ENCODE results near the gene MEIS1. TPM values are rescaled to one million over a fixed set of nuclear protein-coding genes. Genes with fewer than 3 reads are reported as not detected.
A peak's percentile ranks its signal among the peaks of the same experiment; 100 is the strongest.

Gene MEIS1
- total RNA-seq, 1 experiment from 2014 or later: 2.5 TPM

DNA sequence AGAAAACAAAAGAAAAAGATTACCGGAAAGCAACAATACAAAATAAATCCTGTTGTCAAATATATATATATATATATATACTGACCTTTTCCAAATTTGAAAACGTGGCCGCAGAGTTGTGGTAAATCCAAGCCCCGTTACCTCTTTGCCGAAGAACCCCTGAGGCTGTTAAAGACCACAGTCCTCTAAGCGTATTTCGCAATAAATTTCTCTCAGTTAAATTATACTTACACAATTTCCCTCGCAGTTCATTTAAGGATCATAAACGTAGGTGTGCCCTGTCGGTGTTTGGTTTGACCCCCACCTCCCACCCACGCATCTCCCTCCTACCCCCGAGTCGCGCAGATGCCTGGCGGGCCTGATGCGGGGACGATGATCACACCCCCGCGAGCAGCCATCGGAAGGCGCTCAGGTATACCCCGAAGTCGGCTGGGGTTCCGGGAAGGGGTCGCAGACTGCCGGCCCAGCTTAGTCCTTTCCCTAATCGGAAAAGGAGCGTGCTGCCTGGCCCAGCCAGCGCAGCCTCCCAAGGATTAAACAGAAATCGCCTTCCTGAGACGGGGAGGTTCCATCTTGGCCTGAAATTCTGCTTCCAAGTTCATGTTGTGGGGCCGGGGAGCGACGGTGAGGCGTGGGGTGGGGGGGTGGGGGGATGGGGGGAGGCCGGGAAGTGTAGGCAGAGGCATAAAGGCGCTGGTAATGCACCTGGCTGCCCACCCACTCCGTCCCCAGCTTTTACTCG lies 2.9 kb upstream of the MEIS1 start:
- no peak for DNase-seq (ENCODE audit: low read depth)

DNA sequence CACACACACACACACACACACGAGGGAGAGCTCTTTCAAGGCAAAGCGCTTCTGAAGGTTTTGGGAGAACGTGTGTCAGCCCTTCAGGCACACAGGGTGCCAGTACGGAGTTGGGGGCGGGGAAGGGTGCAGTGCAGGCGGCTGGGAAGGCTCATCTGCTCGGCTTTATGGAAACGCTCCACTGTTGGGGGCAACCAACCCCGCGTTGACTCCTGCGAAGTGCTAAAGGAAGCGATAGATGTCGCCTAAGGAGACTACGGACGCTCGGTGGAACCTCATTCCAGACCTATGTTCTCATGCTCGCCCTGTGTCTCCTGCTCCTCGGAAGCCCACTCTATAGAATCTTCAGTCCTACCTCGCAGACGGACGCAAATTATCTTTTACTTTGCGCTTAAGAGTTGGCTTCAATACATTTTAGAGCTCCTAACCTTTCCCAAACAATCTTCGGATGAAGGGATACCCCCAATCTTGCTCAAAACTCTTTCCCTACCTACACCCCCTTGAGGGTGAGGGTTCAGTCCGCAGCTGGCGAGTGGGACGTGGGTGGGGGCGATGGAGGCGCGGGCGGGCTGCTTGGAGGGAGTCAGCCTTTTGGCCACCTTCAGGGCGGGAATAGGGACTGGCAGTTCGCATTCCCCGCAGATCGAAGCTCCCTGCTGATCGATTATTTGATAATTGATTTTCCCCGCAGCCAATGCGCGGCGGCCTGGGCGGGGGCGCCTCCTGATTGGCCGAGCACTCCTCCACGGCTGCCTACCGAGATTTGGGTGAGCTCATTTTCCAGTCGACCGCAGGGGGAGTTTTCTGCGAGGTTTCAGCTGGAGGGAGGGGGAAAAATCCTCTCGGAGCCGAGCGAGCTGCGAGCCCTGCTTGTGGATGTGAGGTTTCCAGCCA lies 1.9 kb upstream of the MEIS1 start:
- peak; percentile 85 for DNase-seq (ENCODE audit: low read depth)

DNA sequence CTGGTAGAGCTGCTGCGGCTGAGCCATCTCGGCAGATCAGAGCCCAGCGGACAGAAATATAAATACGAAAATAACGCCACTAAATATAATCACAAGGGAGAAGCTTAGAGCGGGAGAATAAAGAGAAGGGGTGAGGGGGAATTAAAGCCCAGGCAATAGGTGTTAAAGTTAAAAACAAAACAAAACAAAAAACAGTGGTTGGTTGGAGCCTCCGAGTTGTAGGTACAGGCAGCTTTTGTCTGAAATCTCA lies 1.3 kb upstream of the MEIS1 start:
- DNase-seq (ENCODE audit: low read depth): no peak

DNA sequence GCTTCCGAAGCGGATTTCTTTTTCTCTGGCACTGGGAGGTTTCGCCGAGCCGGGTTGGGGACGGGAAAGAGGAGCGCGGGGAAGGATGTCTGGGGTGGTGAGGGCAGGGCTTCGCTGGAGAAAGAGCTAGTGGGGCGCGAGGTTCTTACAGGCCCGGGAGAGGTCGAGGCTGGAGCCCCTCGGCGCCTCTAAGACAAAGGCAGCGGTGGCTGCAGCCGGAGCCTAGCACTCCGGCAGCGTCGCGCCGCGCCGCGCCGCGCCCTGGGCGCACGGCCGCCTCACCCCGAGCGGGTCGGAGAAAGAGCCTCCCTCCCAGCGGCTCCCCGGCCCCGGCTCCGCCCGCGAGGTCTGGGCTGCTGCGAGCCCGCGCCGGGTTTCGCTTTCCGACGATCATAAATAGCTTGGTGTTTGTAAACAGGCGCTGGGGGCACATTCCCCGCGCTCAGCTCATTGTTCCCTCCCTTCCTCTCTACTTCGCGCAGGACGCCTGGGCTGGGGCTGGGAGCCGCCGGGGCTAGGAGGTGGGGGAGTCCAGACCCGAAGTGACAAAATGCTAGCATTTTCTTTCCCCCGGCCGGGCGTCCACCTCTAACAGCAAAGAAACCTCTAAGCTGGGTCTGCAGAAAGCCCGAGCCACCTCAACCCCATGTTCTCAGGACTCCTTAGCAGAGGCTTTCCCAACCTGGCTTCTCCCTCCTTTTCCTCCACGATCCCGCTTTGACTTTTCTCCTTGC lies 813 bp upstream of the MEIS1 start:
- peak; percentile 42 for DNase-seq (ENCODE audit: low read depth)

DNA sequence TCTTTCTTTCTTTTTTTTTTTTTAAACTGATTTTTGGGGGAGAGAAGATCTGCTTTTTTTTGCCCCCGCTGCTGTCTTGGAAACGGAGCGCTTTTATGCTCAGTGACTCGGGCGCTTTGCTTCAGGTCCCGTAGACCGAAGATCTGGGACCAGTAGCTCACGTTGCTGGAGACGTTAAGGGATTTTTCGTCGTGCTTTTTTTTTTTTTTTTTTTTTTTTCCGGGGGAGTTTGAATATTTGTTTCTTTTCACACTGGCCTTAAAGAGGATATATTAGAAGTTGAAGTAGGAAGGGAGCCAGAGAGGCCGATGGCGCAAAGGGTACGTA lies 587 bp downstream of the MEIS1 start:
- DNase-seq (ENCODE audit: low read depth): no peak

DNA sequence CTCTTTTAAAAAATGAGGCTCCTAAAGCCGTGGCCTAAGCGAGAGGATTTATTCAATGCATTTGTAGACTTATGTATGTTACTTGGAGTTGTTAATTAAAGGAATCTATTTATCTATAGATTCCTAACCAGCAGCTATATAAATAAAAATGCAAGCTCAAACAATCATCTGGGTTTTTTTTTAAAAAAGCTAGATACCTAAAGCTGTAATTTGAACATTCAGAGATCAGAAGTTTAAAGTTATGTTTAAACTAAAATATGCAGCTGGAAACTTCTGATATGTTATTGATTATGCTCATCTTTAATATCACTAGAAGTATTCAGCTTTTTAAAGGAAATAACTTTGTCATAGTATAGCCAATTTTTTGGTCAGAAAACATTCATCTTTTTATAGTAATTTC lies 1.0 kb downstream of the MEIS1 start:
- no peak for DNase-seq (ENCODE audit: low read depth)

DNA sequence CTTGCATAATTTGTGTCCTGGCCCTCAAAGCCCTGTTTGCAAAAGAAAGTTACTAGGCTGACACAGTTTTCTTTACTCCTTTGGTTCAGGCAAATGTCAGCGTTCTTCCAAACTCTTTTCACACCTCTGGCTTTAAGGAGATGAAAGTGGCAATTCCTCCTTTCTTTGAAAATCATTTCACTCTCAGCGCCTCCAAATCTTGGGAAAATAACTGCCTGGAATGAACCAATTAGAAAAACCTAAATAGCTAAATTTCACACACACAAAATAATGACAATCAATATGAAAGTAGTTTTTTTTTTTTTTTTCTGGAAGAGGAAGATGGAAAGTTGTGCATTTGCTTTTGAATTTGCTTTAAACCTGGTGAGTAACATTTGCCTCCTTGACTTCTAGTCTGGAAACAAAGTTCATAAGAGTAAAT lies 1.7 kb downstream of the MEIS1 start:
- DNase-seq (ENCODE audit: low read depth): no peak

DNA sequence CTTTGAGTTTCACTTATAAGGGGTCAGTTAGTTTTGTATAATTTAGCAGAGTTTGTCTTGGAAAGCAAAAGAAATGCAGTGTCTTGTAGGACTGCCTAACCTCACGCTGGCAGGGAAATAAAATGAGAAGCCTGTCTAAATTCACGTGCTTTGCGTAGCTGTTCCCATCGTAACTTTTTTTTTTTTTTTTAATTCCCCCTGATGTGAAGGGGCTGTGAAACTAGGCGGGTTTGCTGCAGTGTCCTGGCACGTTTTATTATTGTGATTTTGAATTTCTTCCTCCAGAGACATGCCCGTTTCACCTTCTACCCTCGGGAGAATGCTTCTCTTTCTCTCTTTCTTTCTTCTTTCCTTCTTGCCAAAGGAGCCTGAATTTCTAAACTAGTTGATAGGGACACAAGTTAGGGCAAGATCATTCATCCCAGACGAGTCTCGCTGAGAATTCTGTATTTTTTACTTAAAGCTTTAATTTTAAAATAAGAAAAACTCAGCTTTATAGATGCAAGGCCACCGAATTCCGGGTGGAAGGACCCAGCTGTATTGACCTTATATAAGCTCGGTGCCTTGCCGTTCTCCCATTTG lies 2.3 kb downstream of the MEIS1 start:
- no peak for DNase-seq (ENCODE audit: low read depth)

DNA sequence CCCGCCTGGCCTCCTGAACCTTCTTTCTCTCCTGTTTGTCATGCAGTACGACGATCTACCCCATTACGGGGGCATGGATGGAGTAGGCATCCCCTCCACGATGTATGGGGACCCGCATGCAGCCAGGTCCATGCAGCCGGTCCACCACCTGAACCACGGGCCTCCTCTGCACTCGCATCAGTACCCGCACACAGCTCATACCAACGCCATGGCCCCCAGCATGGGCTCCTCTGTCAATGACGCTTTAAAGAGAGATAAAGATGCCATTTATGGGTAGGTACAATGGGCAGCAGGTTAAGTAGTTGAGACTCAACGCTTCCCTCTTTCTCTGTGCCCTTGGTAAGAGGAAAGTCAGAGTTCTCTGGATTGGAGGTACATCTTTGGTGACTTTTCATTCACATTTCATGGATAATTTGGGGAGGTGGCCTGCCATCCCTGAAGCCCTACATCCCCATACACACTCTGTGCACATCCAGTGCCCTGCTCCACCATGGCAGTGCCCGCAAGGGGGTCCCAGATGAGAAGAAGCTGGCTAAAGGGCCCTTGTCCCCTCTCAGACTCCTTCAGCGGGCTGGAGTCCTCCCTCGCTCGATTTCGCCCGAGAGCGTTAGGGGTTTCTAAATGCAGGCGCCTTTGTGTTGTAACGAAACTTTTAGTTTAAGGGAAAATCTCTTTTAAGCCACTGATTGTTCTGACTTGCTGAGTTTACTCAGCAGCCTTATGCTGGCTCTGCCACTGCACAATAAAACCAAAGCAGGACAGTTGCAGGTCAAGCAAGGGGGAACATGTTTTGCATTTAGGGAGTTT lies 3.0 kb downstream of the MEIS1 start:
- no peak for DNase-seq (ENCODE audit: low read depth)

DNA sequence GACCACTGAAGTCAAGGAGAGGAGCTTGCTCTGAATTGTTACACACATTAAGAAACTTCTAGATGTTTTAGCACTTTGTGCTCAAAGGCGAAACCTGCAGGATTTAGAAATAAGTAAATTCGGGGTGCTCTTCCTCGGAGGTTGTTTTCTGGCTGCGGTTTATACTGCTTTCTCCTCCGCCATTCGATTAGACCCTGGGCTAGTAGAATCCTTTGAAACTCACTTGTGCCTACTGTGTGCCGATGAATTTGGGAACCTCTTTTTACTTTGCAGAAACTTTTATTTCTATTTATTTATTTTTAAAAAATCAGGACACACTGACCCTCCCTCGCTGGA lies 3.5 kb downstream of the MEIS1 start:
- no peak for DNase-seq (ENCODE audit: low read depth)

DNA sequence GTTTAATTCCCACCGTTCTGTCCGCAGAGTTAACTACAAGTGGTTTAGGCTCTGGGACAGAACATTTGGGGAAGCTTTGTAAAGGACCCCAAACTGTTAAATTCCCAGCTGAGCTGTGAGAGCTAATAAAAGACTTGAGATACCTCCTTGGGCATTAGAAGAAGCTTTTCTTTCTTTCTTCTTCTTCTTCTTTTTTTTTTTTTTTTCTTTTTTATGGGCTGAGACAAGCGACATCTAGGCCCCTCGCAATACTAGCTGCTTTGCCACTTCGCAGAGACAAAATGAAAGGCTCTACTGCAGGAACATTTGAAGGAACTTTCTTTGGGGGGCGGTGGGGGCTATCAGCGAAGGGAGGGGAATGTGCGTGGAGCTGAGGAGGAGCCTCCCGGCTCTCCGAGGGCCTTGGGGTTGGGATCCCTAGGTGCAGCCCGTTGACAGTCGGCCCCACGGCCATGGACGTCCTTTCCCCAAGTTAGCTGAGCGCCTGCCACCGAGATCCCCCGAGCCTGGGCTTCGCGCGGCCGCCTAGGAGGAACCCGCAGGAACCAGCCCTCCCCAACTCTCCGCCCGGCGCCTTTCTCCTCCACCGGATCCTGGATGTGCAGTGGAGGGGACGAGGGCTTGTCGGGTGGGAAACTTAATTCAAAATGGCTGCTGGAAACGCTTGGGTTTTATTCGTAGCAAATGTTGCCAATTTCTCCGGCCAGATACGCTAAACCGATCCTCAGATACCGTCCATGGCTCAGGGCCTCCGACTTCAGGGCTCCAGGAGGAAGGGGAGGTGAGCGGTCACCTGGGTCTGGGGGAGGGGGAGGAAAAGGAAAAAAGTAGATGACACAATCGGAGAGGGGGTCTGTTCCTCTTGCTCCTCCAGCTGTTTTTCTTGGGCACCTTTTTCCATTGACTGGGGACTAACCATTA lies 4.2 kb downstream of the MEIS1 start:
- no peak for DNase-seq (ENCODE audit: low read depth)

DNA sequence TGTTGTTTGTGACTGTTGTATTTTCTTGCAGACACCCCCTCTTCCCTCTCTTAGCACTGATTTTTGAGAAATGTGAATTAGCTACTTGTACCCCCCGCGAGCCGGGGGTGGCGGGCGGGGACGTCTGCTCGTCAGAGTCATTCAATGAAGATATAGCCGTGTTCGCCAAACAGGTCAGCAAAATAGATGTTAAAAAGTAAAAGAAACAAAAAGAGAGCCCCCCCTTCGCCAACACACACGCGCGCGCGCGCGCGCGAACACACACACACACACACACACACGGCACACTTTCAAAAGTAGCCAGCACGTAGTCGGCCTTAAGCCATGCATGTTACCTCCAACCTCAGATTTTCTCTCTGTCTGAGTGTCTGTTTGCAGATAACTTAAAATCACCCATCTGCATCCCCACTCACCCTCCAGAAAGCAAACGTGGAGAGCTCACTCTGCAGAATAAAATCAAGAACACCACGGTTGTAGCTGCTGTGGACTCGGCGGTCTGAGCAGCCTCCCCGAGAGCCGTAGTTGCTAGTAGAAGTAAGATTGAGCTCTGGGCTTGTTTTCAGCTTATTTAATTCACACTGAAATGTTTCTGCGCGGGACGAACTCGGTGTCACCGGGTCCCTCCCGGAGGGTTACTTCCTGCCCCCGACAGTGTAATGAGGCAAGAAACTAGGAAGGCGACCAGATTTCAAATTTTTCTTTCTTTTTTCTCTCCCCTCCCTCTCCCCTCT lies 5.1 kb downstream of the MEIS1 start:
- DNase-seq (ENCODE audit: low read depth): no peak

DNA sequence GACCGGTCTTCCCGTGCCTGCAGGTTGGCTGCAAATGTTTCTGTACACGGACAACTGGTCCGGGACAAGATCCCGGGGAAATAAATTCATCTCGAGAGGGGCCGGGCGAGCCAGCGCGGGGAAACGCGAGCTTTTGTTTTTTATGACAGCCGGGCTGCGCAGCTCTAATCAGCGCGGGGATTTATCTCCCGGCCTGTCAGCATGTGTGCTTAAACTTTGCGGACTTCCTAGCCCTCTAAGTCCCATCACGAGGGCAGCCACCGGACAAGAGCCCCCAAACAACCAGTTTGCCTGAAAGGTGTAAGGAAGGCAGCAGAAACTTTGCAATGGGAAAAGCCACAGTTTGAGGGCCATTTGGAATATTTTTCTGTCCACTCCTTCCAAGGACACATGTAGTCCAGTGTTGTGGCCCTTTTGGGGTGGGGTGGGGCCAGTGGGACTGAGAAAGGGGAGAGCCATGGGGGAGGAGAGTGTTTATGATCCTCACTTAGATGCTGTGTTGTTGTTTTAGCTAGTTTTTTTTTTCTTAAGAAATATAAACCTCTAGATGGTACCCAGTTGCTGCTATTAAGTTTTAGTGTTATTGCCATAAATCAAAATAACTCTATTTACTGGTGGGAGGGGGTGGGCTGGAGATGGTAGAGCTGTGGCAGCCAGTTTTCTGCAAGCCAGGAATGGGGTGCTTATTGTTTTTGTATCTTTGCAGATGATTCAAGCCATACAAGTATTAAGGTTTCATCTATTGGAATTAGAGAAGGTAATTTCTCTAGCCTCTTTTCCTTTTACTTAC lies 6.0 kb downstream of the MEIS1 start:
- no peak for DNase-seq (ENCODE audit: low read depth)

DNA sequence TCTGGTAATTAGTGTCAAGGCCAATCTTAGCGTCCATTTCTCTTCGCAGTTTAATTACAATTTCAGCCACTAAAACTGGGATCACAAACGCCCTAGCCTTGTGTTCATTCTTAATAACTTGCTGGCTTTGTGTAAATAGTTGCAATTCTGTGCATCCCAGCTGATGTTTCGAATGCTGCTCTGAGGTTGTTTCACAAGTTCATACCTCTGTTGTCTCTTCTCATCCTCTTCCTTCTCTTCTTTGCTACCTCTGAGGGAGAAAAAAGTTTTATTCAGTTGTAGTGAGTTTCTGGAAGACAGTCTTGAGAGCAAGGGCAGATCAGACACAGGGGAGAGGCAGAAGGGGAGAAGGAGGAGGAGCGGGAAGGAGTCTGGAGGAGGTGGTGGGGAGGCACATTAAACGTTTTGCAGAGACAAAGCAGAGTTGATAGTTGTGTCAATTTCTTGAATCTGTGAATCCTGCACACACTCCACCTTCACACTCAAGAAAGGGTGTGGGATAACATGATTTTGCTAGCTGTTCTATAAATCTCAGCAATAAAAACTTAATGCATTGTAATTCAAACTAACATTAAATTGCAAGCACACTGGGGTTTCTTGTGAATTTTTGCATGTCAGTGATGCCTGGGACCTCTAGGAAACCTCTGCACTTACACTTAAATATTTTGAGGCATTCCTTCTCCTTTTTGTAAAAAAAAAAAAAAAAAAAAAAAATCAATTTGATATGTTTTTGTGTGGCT lies 6.8 kb downstream of the MEIS1 start:
- DNase-seq (ENCODE audit: low read depth): no peak

DNA sequence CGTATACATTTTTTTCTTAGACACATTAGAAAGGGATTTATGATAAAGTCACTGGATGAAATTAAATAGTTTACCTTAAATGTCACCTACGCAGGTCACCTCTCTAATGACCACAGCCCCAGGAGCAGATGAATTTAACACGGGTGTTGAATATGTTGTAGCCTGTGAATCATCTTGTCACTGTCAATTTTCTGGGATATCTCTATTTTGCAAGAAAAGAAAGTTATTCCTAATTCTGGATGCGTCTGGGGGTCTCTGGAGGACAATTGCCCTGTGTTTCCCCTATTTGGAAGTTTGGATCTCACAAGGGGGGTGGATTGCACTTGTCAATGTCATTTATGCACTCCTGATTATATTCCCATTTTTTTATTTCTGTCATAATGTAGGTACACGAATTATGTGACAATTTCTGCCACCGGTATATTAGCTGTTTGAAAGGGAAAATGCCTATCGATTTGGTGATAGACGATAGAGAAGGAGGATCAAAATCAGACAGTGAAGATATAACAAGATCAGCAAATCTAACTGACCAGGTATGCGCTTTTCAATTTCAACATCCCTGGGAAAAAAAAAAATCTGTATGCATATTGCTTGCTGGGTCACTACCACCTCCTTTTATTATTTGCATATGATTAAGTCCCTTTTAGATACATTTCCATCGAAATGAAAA lies 7.7 kb downstream of the MEIS1 start:
- DNase-seq (ENCODE audit: low read depth): no peak

DNA sequence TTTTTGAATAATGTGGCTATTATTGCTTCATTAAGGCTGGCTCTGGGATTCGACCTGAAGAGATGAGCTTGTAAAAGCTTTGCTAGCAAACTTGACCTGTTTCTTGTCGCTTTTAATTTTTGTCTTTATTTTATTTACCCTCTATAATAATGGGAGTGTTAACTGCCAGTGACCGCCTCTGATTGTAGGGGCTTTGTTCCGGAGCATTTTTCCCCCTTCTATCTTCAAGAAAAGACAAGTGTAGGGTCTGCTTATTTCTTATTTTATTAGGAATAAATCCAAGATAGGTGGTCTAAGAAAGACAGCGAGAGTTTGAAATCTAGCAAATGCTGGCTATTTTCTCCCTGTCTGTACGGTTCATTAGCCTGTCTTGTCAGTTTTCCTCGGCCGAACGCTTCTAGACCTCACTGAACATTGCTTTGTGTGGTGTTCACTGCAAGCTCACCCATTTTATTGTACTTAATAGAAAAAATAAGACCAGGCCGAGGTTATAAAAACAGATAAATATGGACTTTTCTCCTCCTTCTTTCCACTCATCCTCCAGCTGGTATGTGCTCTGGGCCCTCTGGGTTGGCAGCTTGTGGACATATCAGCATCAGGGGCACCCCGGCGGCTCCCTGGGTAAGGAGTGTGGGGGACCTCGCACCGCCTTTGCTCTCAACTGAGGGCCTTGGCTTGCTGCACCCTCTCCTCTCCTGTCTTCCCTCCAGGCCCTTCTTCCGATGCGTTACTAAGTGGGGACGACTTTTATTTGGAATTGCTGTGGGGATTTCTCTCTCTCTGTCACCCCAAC lies 8.5 kb downstream of the MEIS1 start:
- DNase-seq (ENCODE audit: low read depth): no peak
